K562 (cell line): ENCODE results near the gene CHPF2. TPM values are rescaled to one million over a fixed set of nuclear protein-coding genes. Genes with fewer than 3 reads are reported as not detected.

Experiments
- ARID1B ChIP-seq: fragments of 450-650 bp; IDR thresholded peaks from 2 replicates; pipeline ENCODE4 v1.6.1; 2016; ENCODE audit warnings: antibody characterized with exemption, mild to moderate bottlenecking, inconsistent platforms
- BRD4 ChIP-seq: fragments of 200-600 bp; sonication (generic); IDR thresholded peaks from 2 replicates; pipeline ENCODE4 v1.6.1; 2017; ENCODE audit warnings: inconsistent platforms
- CC2D1A ChIP-seq: fragments of 450-650 bp; IDR thresholded peaks from 2 replicates; pipeline ENCODE4 v1.6.1; 2017; ENCODE audit warnings: mild to moderate bottlenecking
- CTBP1 ChIP-seq: fragments of 450-650 bp; IDR thresholded peaks from 2 replicates; pipeline ENCODE4 v1.6.1; 2016; ENCODE audit warnings: borderline replicate concordance
- EP400 ChIP-seq: fragments of 450-650 bp; IDR thresholded peaks from 2 replicates; pipeline ENCODE4 v1.6.1; 2017; ENCODE audit warnings: antibody characterized with exemption, mild to moderate bottlenecking, moderate library complexity
- ERF ChIP-seq: fragments of 450-650 bp; formaldehyde crosslinking; IDR thresholded peaks from 2 replicates; pipeline ENCODE4 v1.4.0; 2020; ENCODE audit warnings: mild to moderate bottlenecking, mixed read lengths
- ETV1 ChIP-seq: fragments of 450-650 bp; conservative IDR thresholded peaks from 2 replicates; pipeline ENCODE4 v1.6.1; 2016; ENCODE audit warnings: missing genetic modification characterization, control low read depth, low read depth, missing compliant biosample characterization
- FOXM1 ChIP-seq, 2 experiments: fragments of 450-650 bp in 1 of 2; sonication (generic) in 1 of 2; formaldehyde crosslinking in 1 of 2; IDR thresholded peaks; 2 replicates each; pipeline versions ENCODE4 v1.6.1 to v1.9.0; 2017 to 2022; ENCODE audit warnings: low read depth in 2 of 2, mild to moderate bottlenecking in 2 of 2, missing genetic modification reagents in 1 of 2, moderate library complexity in 1 of 2
- GTF2E2 ChIP-seq: fragments of 200-800 bp; sonication (Bioruptor generic); IDR thresholded peaks from 2 replicates; pipeline ENCODE4 v1.6.1; 2016; ENCODE audit warnings: missing genetic modification characterization, missing compliant biosample characterization
- MAZ ChIP-seq, 2 experiments: fragments of 450-650 bp in 1 of 2; sonication (generic) in 1 of 2; formaldehyde crosslinking; IDR thresholded peaks in 1 of 2; conservative IDR thresholded peaks in 1 of 2; 2 replicates each; pipeline versions ENCODE4 v1.4.0 to v1.5.0; 2020; ENCODE audit warnings: mild to moderate bottlenecking in 1 of 2, missing genetic modification reagents in 1 of 2
- NFRKB ChIP-seq: fragments of 450-650 bp; IDR thresholded peaks from 2 replicates; pipeline ENCODE4 v1.6.1; 2016; ENCODE audit warnings: low read depth
- PREB ChIP-seq: sonication (generic); formaldehyde crosslinking; IDR thresholded peaks from 2 replicates; pipeline ENCODE4 v1.8.1; 2023; ENCODE audit warnings: mild to moderate bottlenecking, missing genetic modification reagents
- PRPF4 ChIP-seq: fragments of 200-400 bp; formaldehyde crosslinking; IDR thresholded peaks from one replicate; pipeline ENCODE4 v1.6.1; 2017; ENCODE audit warnings: low read length, low read depth, mild to moderate bottlenecking; ENCODE audit not compliant: insufficient read depth, poor library complexity, severe bottlenecking
- SMARCE1 ChIP-seq: fragments of 450-650 bp; IDR thresholded peaks from 2 replicates; pipeline ENCODE4 v1.7.1; 2016; ENCODE audit warnings: mild to moderate bottlenecking
- SPI1 ChIP-seq: IDR thresholded peaks from 2 replicates; pipeline ENCODE4 v1.6.1; 2011; ENCODE audit warnings: low read depth, low read length, control low read depth, borderline replicate concordance
- TFAP4 ChIP-seq: sonication (generic); formaldehyde crosslinking; IDR thresholded peaks from 2 replicates; pipeline ENCODE4 v1.8.0; 2022; ENCODE audit warnings: missing genetic modification reagents, mild to moderate bottlenecking, moderate library complexity, borderline replicate concordance
- ZBTB11 ChIP-seq, 3 experiments: fragments of 200-800 bp in 1 of 3; fragments of 250-450 bp in 1 of 3; fragments of 450-650 bp in 1 of 3; sonication (Bioruptor Pico) in 1 of 3; sonication (Bioruptor generic) in 1 of 3; formaldehyde crosslinking in 1 of 3; IDR thresholded peaks; 2 replicates each; pipeline versions ENCODE4 v1.6.1 to v1.8.0; 2016 to 2022; ENCODE audit warnings: mild to moderate bottlenecking in 2 of 3, missing genetic modification characterization in 2 of 3, missing compliant biosample characterization in 1 of 3, moderate library complexity in 1 of 3
- ZBTB12 ChIP-seq: fragments of 250-450 bp; sonication (Bioruptor Pico); IDR thresholded peaks from 2 replicates; pipeline ENCODE4 v1.4.0; 2020
- ZFX ChIP-seq: sonication (generic); formaldehyde crosslinking; IDR thresholded peaks from 2 replicates; pipeline ENCODE4 v1.8.0; 2022; ENCODE audit warnings: mild to moderate bottlenecking, missing genetic modification reagents, moderate library complexity
- ZNF766 ChIP-seq: fragments of 200-800 bp; sonication (Bioruptor generic); conservative IDR thresholded peaks from 2 replicates; pipeline ENCODE4 v1.6.1; 2016; ENCODE audit warnings: missing genetic modification characterization, missing compliant biosample characterization
- polyA plus RNA-seq, 8 experiments: library from polyadenylated mRNA; depleted of rRNA in 4 of 8; stranded (reverse) in 5 of 8; unstranded in 3 of 8; fragments of >200 nt; fragmentation: Nextera tagmentation in 2 of 8; fragmentation: Illumina TruSeq in 1 of 8; extraction: Ambion mirVana in 2 of 8; extraction: Trizol in 1 of 8; gene quantifications; 2 replicates each; pipeline versions ENCODE4 v1.2.1 to v1.2.3, GENCODE V29; 2011 to 2014; ENCODE audit warnings: inconsistent platforms in 1 of 8, missing spikeins in 1 of 8
- total RNA-seq, 7 experiments: library from RNA; depleted of rRNA in 6 of 7; stranded (reverse); fragments of >200 nt in 6 of 7; fragmentation: Illumina TruSeq in 2 of 7; extraction: Trizol in 2 of 7; gene quantifications; 2 replicates each; pipeline versions ENCODE4 v1.2.1 to v1.2.3, GENCODE V29; 2011 to 2021; ENCODE audit warnings: low replicate concordance in 1 of 7

Gene CHPF2
- total and polyA plus RNA-seq, 9 of the 15 experiments (the other 6 are each of a cell fraction or from before 2014, with no cell fraction given) = 0.08 to 32.8 (median 10.5) TPM

GRCh38 chr7:151232091-151232916 is at the start of gene CHPF2 (continued):
- TF ChIP-seq CC2D1A (0 out of 2 replicates have a peak, but pooled peaks have one; percentile 11), NFRKB (peak; percentile 4; the same call in 1 of the 2 replicates), ZNF766 (CRISPR knock-in tag) (no peak), ETV1 (tag) (peak; percentile 94), BRD4 (peak; percentile 81; the same call in 1 of the 2 replicates), ZBTB12 (no peak), EP400 (peak; percentile 90), GTF2E2 (peak; percentile 56; the same call in 1 of the 2 replicates), ERF (CRISPR knock-in tag) (peak; percentile 48; the same call in 1 of the 2 replicates), PREB (CRISPR knock-in tag) (0 out of 2 replicates have a peak, but pooled peaks have one; percentile 15), ZBTB11 (CRISPR knock-in tag; IDR thresholded peaks at IDR 0.05) (peak in 1 of 3 experiments; percentile 35; a peak in 1 of 6 replicates), FOXM1 (IDR thresholded peaks at IDR 0.05; ENCODE audit: low read depth) (no peak), FOXM1 (CRISPR knock-in tag; IDR thresholded peaks at IDR 0.05; ENCODE audit: low read depth) (peak; percentile 84), MAZ (CRISPR knock-in tag; conservative IDR thresholded peaks at IDR 0.05 in 1 of 2, IDR thresholded peaks at IDR 0.05 in 1 of 2) (peak; percentile 43 to 75; a peak in 3 of 4 replicates), SPI1 (peak; percentile 88), TFAP4 (CRISPR knock-in tag) (peak; percentile 79; the same call in 1 of the 2 replicates), ZFX (CRISPR knock-in tag) (peak; percentile 89), ARID1B (peak; percentile 55), CTBP1 (peak; percentile 94), PRPF4 (no peak), SMARCE1 (peak; percentile 43; the same call in 1 of the 2 replicates)
